ACC112 (cell line): Measurements from ENCODE around the gene MSH6.

Source experiments
- H2AFZ ChIP-seq: fragments of 200-600 bp; sonication (generic); one replicate; pipeline ENCODE4 v1.6.0; 2017; ENCODE audit warnings: antibody characterized with exemption, low read length; ENCODE audit not compliant: unreplicated experiment
- H3K27ac ChIP-seq: fragments of 200-600 bp; sonication (generic); 2 replicates; pipeline ENCODE4 v1.5.1; 2014; ENCODE audit warnings: low read depth, mild to moderate bottlenecking, antibody characterized with exemption, low read length, moderate library complexity
- H3K27me3 ChIP-seq: fragments of 200-600 bp; sonication (generic); 2 replicates; pipeline ENCODE4 v1.6.1; 2014; ENCODE audit warnings: mild to moderate bottlenecking, antibody characterized with exemption, low read length, moderate library complexity, mixed read lengths; ENCODE audit not compliant: insufficient read depth
- H3K36me3 ChIP-seq: fragments of 200-600 bp; sonication (generic); 2 replicates; pipeline ENCODE4 v1.6.1; 2016; ENCODE audit warnings: mild to moderate bottlenecking, antibody characterized with exemption, low read length, moderate library complexity, mixed read lengths; ENCODE audit not compliant: insufficient read depth
- H3K4me1 ChIP-seq: fragments of 200-600 bp; sonication (generic); one replicate; pipeline ENCODE4 v1.6.1; 2016; ENCODE audit warnings: low read length, mixed read lengths; ENCODE audit not compliant: insufficient read depth, unreplicated experiment, control insufficient read depth
- H3K4me3 ChIP-seq: fragments of 200-600 bp; sonication (generic); 2 replicates; pipeline ENCODE4 v1.5.1; 2014; ENCODE audit warnings: mild to moderate bottlenecking, low read depth, low read length
- H3K79me2 ChIP-seq: fragments of 200-600 bp; sonication (generic); one replicate; pipeline ENCODE4 v1.6.0; 2016; ENCODE audit warnings: low read length; ENCODE audit not compliant: control insufficient read depth, unreplicated experiment, insufficient read depth

MSH6 gene

GRCh38 chr2:47808614-47809013 is 25.7 kb downstream of the MSH6 start:
- Histone ChIP-seq H3K36me3 (peaks cover 61% of the 10 kb centered on the region), H3K27me3 (no peaks in the 10 kb centered on the region), H3K79me2 (peaks cover 2% of the 10 kb centered on the region), H3K4me1 (peaks cover 15% of the 10 kb centered on the region), H3K4me3 (no peak overlapping the region), H3K27ac (no peak overlapping the region), H2AFZ (no peak overlapping the region)

- Histone ChIP-seq H3K27ac (no peak overlapping the region), H3K27me3 (no peaks in the 10 kb centered on the region), H3K36me3 (peaks cover 49% of the 10 kb centered on the region)
Observed at GRCh38 chr2:47809903-47810302, 27.0 kb downstream of the MSH6 start.

GRCh38 chr2:47810850-47811249 is 27.9 kb downstream of the MSH6 start:
- Histone ChIP-seq H3K4me3 (no peak overlapping the region), H3K4me1 (peaks cover 15% of the 10 kb centered on the region), H3K27me3 (no peaks in the 10 kb centered on the region), H3K79me2 (no peaks in the 10 kb centered on the region), H3K36me3 (peaks cover 47% of the 10 kb centered on the region), H2AFZ (no peak overlapping the region), H3K27ac (no peak overlapping the region)

More at GRCh38 chr2:47809903-47810302, 27.0 kb downstream of the MSH6 start:
- peaks cover 15% of the 10 kb centered on the region for H3K4me1 ChIP-seq
- H3K4me3 ChIP-seq = no peak overlapping the region
- H2AFZ ChIP-seq = no peak overlapping the region
- no peaks in the 10 kb centered on the region for H3K79me2 ChIP-seq

- H3K4me1 ChIP-seq = peaks cover 15% of the 10 kb centered on the region
- H3K36me3 ChIP-seq = peaks cover 48% of the 10 kb centered on the region
- H3K79me2 ChIP-seq = no peaks in the 10 kb centered on the region
Observed at GRCh38 chr2:47811668-47812067, 28.7 kb downstream of the MSH6 start.

GRCh38 chr2:47815764-47816163 is 32.8 kb downstream of the MSH6 start:
- no peak overlapping the region for H3K4me3 ChIP-seq
- H3K4me1 ChIP-seq = peaks cover 18% of the 10 kb centered on the region
- H3K27ac ChIP-seq = no peak overlapping the region
- H3K79me2 ChIP-seq = no peaks in the 10 kb centered on the region
- H2AFZ ChIP-seq = no peak overlapping the region
- H3K27me3 ChIP-seq = no peaks in the 10 kb centered on the region
- peaks cover 32% of the 10 kb centered on the region for H3K36me3 ChIP-seq

More at GRCh38 chr2:47811668-47812067, 28.7 kb downstream of the MSH6 start:
- H3K4me3 ChIP-seq = no peak overlapping the region
- H3K27me3 ChIP-seq = no peaks in the 10 kb centered on the region
- no peak overlapping the region for H2AFZ ChIP-seq
- H3K27ac ChIP-seq = no peak overlapping the region

- no peaks in the 10 kb centered on the region for H3K27me3 ChIP-seq
- H3K4me1 ChIP-seq = peaks cover 8% of the 10 kb centered on the region
- H3K36me3 ChIP-seq = peaks cover 23% of the 10 kb centered on the region; the same call in 1 of the 2 replicates
- no peak overlapping the region for H3K27ac ChIP-seq
- no peak overlapping the region for H2AFZ ChIP-seq
- no peak overlapping the region for H3K4me3 ChIP-seq
- no peaks in the 10 kb centered on the region for H3K79me2 ChIP-seq
Observed at GRCh38 chr2:47818777-47819176, 35.8 kb downstream of the MSH6 start.

GRCh38 chr2:47819834-47820233 is 36.9 kb downstream of the MSH6 start:
- H3K27ac ChIP-seq = no peak overlapping the region
- H3K36me3 ChIP-seq = peaks cover 29% of the 10 kb centered on the region; the same call in 1 of the 2 replicates
- peaks cover 8% of the 10 kb centered on the region for H3K4me1 ChIP-seq

GRCh38 chr2:47822518-47822917 is 39.6 kb downstream of the MSH6 start:
- Histone ChIP-seq H3K79me2 (no peaks in the 10 kb centered on the region), H3K4me3 (no peak overlapping the region), H2AFZ (no peak overlapping the region), H3K4me1 (peaks cover 8% of the 10 kb centered on the region), H3K36me3 (peaks cover 16% of the 10 kb centered on the region; the same call in 1 of the 2 replicates), H3K27ac (no peak overlapping the region), H3K27me3 (no peaks in the 10 kb centered on the region)

More at GRCh38 chr2:47819834-47820233, 36.9 kb downstream of the MSH6 start:
- no peaks in the 10 kb centered on the region for H3K27me3 ChIP-seq
- no peak overlapping the region for H3K4me3 ChIP-seq
- no peak overlapping the region for H2AFZ ChIP-seq
- H3K79me2 ChIP-seq = no peaks in the 10 kb centered on the region

GRCh38 chr2:47833516-47833968 is 50.6 kb downstream of the MSH6 start:
- Histone ChIP-seq H3K4me1 (no peaks in the 10 kb centered on the region), H3K79me2 (no peaks in the 10 kb centered on the region), H3K27me3 (no peaks in the 10 kb centered on the region), H3K36me3 (peaks cover 25% of the 10 kb centered on the region; the same call in 1 of the 2 replicates), H2AFZ (no peak overlapping the region), H3K27ac (no peak overlapping the region), H3K4me3 (no peak overlapping the region)

GRCh38 chr2:47838249-47838648 is 55.3 kb downstream of the MSH6 start:
- H3K27ac ChIP-seq = no peak overlapping the region
- no peaks in the 10 kb centered on the region for H3K27me3 ChIP-seq
- H3K4me3 ChIP-seq = no peak overlapping the region
- H3K4me1 ChIP-seq = no peaks in the 10 kb centered on the region
- no peak overlapping the region for H2AFZ ChIP-seq
- peaks cover 14% of the 10 kb centered on the region; the same call in 1 of the 2 replicates for H3K36me3 ChIP-seq
- peaks cover 8% of the 10 kb centered on the region for H3K79me2 ChIP-seq

GRCh38 chr2:47838686-47839085 is 55.7 kb downstream of the MSH6 start:
- H2AFZ ChIP-seq = no peak overlapping the region
- peaks cover 14% of the 10 kb centered on the region; the same call in 1 of the 2 replicates for H3K36me3 ChIP-seq
- no peaks in the 10 kb centered on the region for H3K4me1 ChIP-seq
- no peaks in the 10 kb centered on the region for H3K27me3 ChIP-seq
- no peak overlapping the region for H3K4me3 ChIP-seq
- no peak overlapping the region for H3K27ac ChIP-seq
- H3K79me2 ChIP-seq = peaks cover 10% of the 10 kb centered on the region
